H9 (cell line): ENCODE results near the gene DYNLRB1. TPM values are rescaled to one million over a fixed set of nuclear protein-coding genes. Genes with fewer than 3 reads are reported as not detected.

Experiments
- DNase-seq: peaks from one replicate; pipeline ENCODE4 v3.0.0-alpha.2; 2017
- H2AFZ ChIP-seq: one replicate; pipeline ENCODE4 v1.6.1; 2013; ENCODE audit warnings: mild to moderate bottlenecking, low read length, control low read depth, moderate library complexity
- H2AK5ac ChIP-seq: 2 replicates; pipeline ENCODE4 v1.6.1; 2013; ENCODE audit warnings: low read length, control low read depth, mixed read lengths; ENCODE audit not compliant: insufficient read length
- H2BK120ac ChIP-seq: one replicate; pipeline ENCODE4 v1.6.1; 2013; ENCODE audit warnings: low read depth, mild to moderate bottlenecking, low read length, control low read depth, inconsistent platforms; ENCODE audit not compliant: poor library complexity, severe bottlenecking
- H2BK12ac ChIP-seq: 2 replicates; pipeline ENCODE4 v1.6.1; 2013; ENCODE audit warnings: low read length, control low read depth, mixed read lengths, low read depth; ENCODE audit not compliant: insufficient read length
- H2BK15ac ChIP-seq: 2 replicates; pipeline ENCODE4 v1.6.1; 2013; ENCODE audit warnings: low read depth, low read length, control low read depth
- H2BK20ac ChIP-seq: one replicate; pipeline ENCODE4 v1.6.1; 2013; ENCODE audit warnings: low read depth, mild to moderate bottlenecking, low read length, control low read depth, inconsistent platforms; ENCODE audit not compliant: poor library complexity, severe bottlenecking
- H2BK5ac ChIP-seq: 2 replicates; pipeline ENCODE4 v1.6.1; 2013; ENCODE audit warnings: low read length, control low read depth, mixed read lengths; ENCODE audit not compliant: insufficient read length
- H3K14ac ChIP-seq: 2 replicates; pipeline ENCODE4 v1.6.1; 2013; ENCODE audit warnings: low read length, control low read depth; ENCODE audit not compliant: insufficient read depth
- H3K18ac ChIP-seq: 2 replicates; pipeline ENCODE4 v1.6.1; 2013; ENCODE audit warnings: low read depth, mild to moderate bottlenecking, mixed read lengths, low read length, control low read depth; ENCODE audit not compliant: insufficient read length
- H3K23ac ChIP-seq: 2 replicates; pipeline ENCODE4 v1.6.1; 2013; ENCODE audit warnings: low read length, control low read depth, mixed read lengths, low read depth; ENCODE audit not compliant: insufficient read length
- H3K23me2 ChIP-seq: 2 replicates; pipeline ENCODE4 v1.6.1; 2013; ENCODE audit warnings: low read depth, mild to moderate bottlenecking, mixed read lengths, low read length, control low read depth; ENCODE audit not compliant: insufficient read length, poor library complexity, severe bottlenecking
- H3K27ac ChIP-seq: 2 replicates; pipeline ENCODE4 v1.5.1; 2013; ENCODE audit warnings: low read length, control low read depth, mixed read lengths, low read depth; ENCODE audit not compliant: insufficient read length
- H3K27me3 ChIP-seq: 2 replicates; pipeline ENCODE4 v1.6.1; 2013; ENCODE audit warnings: low read length, control low read depth, inconsistent platforms; ENCODE audit not compliant: insufficient read depth
- H3K4ac ChIP-seq: 2 replicates; pipeline ENCODE4 v1.6.1; 2013; ENCODE audit warnings: low read depth, mild to moderate bottlenecking, control low read depth, inconsistent platforms, low read length, moderate library complexity
- H3K4me1 ChIP-seq: 2 replicates; pipeline ENCODE4 v1.6.1; 2013; ENCODE audit warnings: low read length, control low read depth, inconsistent platforms; ENCODE audit not compliant: insufficient read depth
- H3K4me2 ChIP-seq: 2 replicates; pipeline ENCODE4 v1.6.1; 2013; ENCODE audit warnings: low read length, control low read depth, mixed read lengths; ENCODE audit not compliant: insufficient read length, insufficient read depth
- H3K56ac ChIP-seq: 2 replicates; pipeline ENCODE4 v1.6.1; 2013; ENCODE audit warnings: low read depth, mild to moderate bottlenecking, mixed read lengths, low read length, control low read depth; ENCODE audit not compliant: insufficient read length
- H3K79me1 ChIP-seq: 2 replicates; pipeline ENCODE4 v1.6.1; 2013; ENCODE audit warnings: low read depth, mild to moderate bottlenecking, moderate library complexity, low read length, control low read depth, inconsistent platforms; ENCODE audit not compliant: insufficient read depth, poor library complexity, severe bottlenecking
- H3K79me2 ChIP-seq: 2 replicates; pipeline ENCODE4 v1.6.1; 2013; ENCODE audit warnings: low read length, control low read depth, inconsistent platforms; ENCODE audit not compliant: insufficient read depth
- H3K9ac ChIP-seq: 2 replicates; pipeline ENCODE4 v1.6.1; 2013; ENCODE audit warnings: low read length, control low read depth, mixed read lengths; ENCODE audit not compliant: insufficient read length; ENCODE audit errors: extremely low read depth
- H3K9me3 ChIP-seq: one replicate; pipeline ENCODE4 v1.6.1; 2013; ENCODE audit warnings: low read depth, low read length, inconsistent platforms; ENCODE audit not compliant: control insufficient read depth
- H3T11ph ChIP-seq: one replicate; pipeline ENCODE4 v1.6.1; 2013; ENCODE audit warnings: mild to moderate bottlenecking, low read length, control low read depth, inconsistent platforms
- H4K20me1 ChIP-seq: one replicate; pipeline ENCODE4 v1.6.1; 2013; ENCODE audit not compliant: control insufficient read depth, insufficient read length, insufficient read depth
- H4K5ac ChIP-seq: 2 replicates; pipeline ENCODE4 v1.6.1; 2013; ENCODE audit warnings: low read depth, mild to moderate bottlenecking, mixed read lengths, low read length, control low read depth; ENCODE audit not compliant: insufficient read length
- H4K8ac ChIP-seq: replicated peaks from 2 replicates; pipeline ENCODE4 v1.6.1; 2013; ENCODE audit warnings: low read length, control low read depth, mixed read lengths, low read depth; ENCODE audit not compliant: insufficient read length
- H4K91ac ChIP-seq: 2 replicates; pipeline ENCODE4 v1.6.1; 2013; ENCODE audit warnings: low read depth, mild to moderate bottlenecking, moderate library complexity, mixed read lengths, low read length, control low read depth; ENCODE audit not compliant: insufficient read length
- H3K27ac Mint-ChIP-seq, 3 experiments: 2 replicates in 2 of 3; 3 replicates in 1 of 3; pipeline ENCODE4 v1.8.0; 2020 to 2021; ENCODE audit warnings: mixed read lengths in 3 of 3, mild to moderate bottlenecking in 1 of 3, moderate library complexity in 1 of 3
- H3K27me3 Mint-ChIP-seq: 2 replicates; pipeline ENCODE4 v1.8.0; 2021; ENCODE audit warnings: low read depth, mild to moderate bottlenecking, moderate library complexity, mixed read lengths
- H3K36me3 Mint-ChIP-seq, 3 experiments: 2 replicates in 2 of 3; 3 replicates in 1 of 3; pipeline ENCODE4 v1.8.0; 2020 to 2021; ENCODE audit warnings: low read depth in 3 of 3, mixed read lengths in 3 of 3; ENCODE audit not compliant: insufficient read depth in 1 of 3
- H3K4me1 Mint-ChIP-seq, 2 experiments: 2 replicates each; pipeline ENCODE4 v1.8.0; 2020; ENCODE audit warnings: mixed read lengths in 2 of 2
- H3K4me3 Mint-ChIP-seq, 2 experiments: 2 replicates in 1 of 2; 3 replicates in 1 of 2; pipeline ENCODE4 v1.8.0; 2020 to 2021; ENCODE audit warnings: mild to moderate bottlenecking in 2 of 2, mixed read lengths in 2 of 2, moderate library complexity in 1 of 2
- H3K9me3 Mint-ChIP-seq, 2 experiments: 2 replicates in 1 of 2; 3 replicates in 1 of 2; pipeline ENCODE4 v1.8.0; 2020; ENCODE audit warnings: mild to moderate bottlenecking in 2 of 2, mixed read lengths in 2 of 2, moderate library complexity in 1 of 2
- CTCF ChIP-seq: fragments of 200-600 bp; sonication (generic); conservative IDR thresholded peaks from 3 replicates; pipeline ENCODE4 v1.8.0; 2021; ENCODE audit warnings: antibody characterized with exemption, mild to moderate bottlenecking
- WGBS: extraction: QIAGEN DNeasy Blood & Tissue Kit; methylation state at CpG from one replicate; pipeline ENCODE4 v1.1.7; 2013; ENCODE audit warnings: missing lambda C conversion rate, low lambda C conversion rate, mixed read lengths; ENCODE audit not compliant: insufficient read length; ENCODE audit errors: extremely low coverage; 5-methylcytosine and 5-hydroxymethylcytosine counted together
- total RNA-seq: library from RNA; stranded (reverse); gene quantifications from 2 replicates; pipeline ENCODE4 v1.2.1, GENCODE V29; 2021

DYNLRB1 gene
- total RNA-seq, 1 experiment from 2014 or later: 200 TPM

GRCh38 chr20:34579191-34579978, 63.2 kb downstream of the DYNLRB1 start:
- no peak overlapping the region for H3K56ac ChIP-seq
- no peak overlapping the region for H2BK15ac ChIP-seq
- no peak overlapping the region for H3K4me3 Mint-ChIP-seq
- H4K5ac ChIP-seq: no peak overlapping the region
- no peak overlapping the region for H2AFZ ChIP-seq
- no peak overlapping the region for H2BK12ac ChIP-seq
- H3K27me3 ChIP-seq: no peaks in the 10 kb centered on the region
- H3K23ac ChIP-seq: no peak overlapping the region
- H2BK20ac ChIP-seq: no peak overlapping the region
- no peaks in the 10 kb centered on the region for H3K4me1 ChIP-seq
- H3K18ac ChIP-seq: no peak overlapping the region
- TF ChIP-seq CTCF: no peak; the same call in 2 of the 3 replicates
- H3T11ph ChIP-seq: no peak overlapping the region
- H3K4me2 ChIP-seq: no peak overlapping the region
- no peaks in the 10 kb centered on the region; the same call in 1 of the 2 replicates for H3K27me3 Mint-ChIP-seq
- no peak overlapping the region for H4K8ac ChIP-seq
- no peak overlapping the region for H3K4ac ChIP-seq
- no peak overlapping the region for H3K14ac ChIP-seq
- WGBS: no CpG with 5 or more reads among the region's 11 CpGs
- no peak overlapping the region for H2BK5ac ChIP-seq
- H3K9me3 Mint-ChIP-seq: no peaks in the 10 kb centered on the region
- H3K27ac ChIP-seq: no peak overlapping the region
- H4K20me1 ChIP-seq: no peaks in the 10 kb centered on the region
- peak overlapping the region in 1 of 3 experiments; percentile 47; a peak in 2 of 7 replicates for H3K27ac Mint-ChIP-seq
- H3K9me3 ChIP-seq: no peaks in the 10 kb centered on the region
- H3K36me3 Mint-ChIP-seq: peaks cover 4 to 18% (median 12%) of the 10 kb centered on the region in 3 experiments; a peak in 6 of 7 replicates
- H2BK120ac ChIP-seq: no peak overlapping the region
- no peaks in the 10 kb centered on the region for H3K4me1 Mint-ChIP-seq
- H3K23me2 ChIP-seq: no peaks in the 10 kb centered on the region
- H4K91ac ChIP-seq: no peak overlapping the region
- no peak overlapping the region for H3K9ac ChIP-seq
- no peaks in the 10 kb centered on the region for H3K79me1 ChIP-seq
- no peak for DNase-seq
- no peak overlapping the region for H2AK5ac ChIP-seq
- no peaks in the 10 kb centered on the region for H3K79me2 ChIP-seq
